Activated T-helper 1 cell treated with anti-CD3 and anti-CD28 coated beads, Interleukin-2, amount 50 U/mL, for 16 hours (primary cell): ENCODE measurements around the gene SCMH1.

ENCODE experiments used
- DNase-seq, 2 donors: peaks; one replicate each; pipeline ENCODE4 v3.0.0-alpha.2; 2020; ENCODE audit warnings: low read depth in 1 of 2, low spot score in 1 of 2

The SCMH1 gene

DNA sequence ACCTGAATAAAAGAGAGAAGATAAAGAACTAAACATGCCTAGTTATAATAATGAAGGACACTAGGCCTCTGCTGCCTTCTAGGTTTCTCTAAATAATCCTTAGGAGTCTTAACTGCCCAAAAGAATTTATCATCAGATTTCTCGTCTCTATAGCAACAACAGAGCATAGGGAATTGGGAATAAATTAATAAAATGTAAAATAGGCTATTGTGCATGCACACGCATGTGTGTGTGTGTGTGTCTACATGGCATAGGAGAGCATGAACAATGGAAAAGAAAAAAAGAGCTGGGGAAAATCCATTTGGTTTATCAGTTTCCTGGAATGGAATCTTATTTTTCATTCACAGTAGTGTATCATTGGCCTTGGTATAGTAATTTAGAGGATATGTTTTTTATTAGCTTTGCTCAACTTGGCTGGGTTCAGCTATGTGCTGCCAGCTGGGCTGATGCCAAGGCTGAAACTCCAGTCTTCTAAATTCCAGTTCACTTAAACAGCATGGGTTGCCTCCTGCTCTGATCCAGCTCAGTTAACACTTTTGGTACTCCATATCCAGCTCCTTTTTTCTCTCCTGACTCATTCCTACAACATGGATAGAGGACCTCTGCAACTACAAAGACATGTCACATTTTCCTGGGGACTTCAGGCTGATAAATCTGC is 140.0 kb downstream of the SCMH1 start:
- no peak for DNase-seq

DNA sequence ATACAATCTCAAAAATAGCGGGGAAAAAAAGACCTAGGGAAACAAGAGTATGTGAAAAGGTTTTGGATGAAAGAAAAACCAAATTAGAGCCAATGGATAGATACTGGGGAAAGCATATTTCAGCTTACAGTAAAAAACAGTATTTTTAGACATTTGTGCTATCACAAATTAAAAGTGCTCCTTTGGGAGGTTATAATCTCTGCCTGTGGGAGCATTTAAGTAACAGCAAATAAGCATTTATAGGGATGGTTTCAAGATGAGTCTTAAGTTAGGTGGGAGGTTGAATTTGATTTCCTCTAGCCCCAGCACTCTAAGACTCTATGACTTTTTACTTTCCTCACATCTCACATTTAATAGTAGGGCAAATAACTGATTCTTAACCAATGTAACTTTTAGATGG is 141.0 kb downstream of the SCMH1 start:
- DNase-seq: no peak

DNA sequence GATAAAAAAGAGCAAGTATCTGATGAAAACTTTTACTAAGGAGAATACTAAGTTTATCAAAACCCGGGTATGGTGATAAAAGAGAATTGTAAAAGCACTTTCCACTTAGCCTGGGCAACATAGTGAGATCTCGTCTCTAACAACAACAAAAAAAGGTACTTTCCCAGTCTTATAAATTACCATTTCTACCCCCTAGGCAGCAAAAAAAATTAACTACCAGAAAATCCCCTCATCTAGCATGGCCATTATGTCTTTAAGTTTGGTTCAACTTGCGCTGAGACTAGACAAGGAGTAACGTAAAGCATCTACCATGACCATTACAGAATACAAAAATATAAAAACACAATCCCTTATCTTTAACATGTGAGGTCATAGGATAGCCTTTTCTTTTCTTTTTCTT is 141.9 kb downstream of the SCMH1 start:
- DNase-seq: no peak

DNA sequence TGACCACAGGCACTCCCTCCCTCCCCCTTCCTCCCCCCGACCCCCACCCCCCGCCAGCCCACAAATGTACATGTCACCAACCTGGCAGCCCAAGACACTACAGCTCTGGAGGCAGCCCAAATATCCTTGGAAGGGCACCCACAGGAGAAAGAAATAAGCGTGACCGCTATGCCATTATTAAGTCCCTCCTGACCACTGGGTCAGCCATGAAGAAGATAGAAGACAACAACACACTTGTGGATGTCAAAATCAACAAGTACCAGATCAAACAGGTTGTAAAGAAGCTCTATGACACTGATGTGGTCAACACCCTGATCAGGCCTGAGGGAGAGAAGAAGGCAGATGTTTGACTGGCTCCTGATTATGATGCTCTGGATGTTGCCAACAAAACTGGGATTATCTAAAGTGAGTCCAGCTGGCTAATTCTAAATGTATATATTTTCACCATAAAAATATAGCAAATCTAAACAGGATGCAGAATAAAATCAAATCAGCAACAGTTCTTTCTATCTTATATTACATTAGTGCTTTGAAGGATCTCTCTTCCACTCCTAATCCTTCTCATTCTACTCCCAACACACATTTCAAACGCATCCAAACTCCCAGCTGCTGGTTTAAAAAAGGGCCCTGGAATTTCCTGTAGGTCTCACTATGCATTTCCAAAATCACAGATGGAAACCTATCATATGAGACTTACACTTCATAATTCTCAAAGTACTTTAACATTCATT is 143.2 kb downstream of the SCMH1 start:
- DNase-seq: no peak

DNA sequence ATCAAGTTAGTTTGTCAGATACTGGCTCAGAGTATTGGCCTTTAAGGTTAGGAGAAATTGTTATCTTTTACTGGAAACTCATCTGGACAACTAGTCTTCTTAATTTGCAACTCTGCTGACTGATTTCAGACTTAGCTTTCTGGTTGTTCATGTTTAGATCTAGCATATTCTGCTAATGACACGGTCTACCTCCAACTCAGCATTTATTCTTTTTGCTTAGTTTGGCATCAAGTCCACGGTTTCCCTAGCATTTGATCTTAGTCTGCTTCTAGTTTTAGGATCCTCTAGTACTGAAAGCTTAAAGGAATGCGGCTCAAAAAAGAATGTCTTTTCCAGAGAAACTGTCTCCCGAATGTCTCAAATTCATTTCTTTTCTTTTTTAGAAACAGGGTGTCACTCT is 145.0 kb downstream of the SCMH1 start:
- DNase-seq: no peak

DNA sequence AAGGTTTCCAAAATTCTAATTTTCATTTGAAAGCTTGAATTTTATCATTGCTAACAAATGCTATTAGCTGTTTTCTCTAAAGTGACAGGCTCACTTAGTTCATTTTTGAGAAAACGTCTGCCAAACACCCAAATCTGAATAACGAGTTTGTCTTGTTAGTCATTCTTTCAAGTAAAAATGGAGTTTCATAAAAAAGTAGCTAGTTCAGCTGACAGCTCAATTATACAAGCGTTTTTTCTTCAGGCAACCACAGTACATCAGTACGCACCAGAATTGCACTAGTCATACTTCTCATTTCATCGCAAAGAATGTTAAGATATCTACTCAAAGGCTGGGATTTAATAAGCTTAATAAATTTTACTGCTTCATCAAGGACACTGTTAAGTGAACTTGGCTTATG is 148.3 kb downstream of the SCMH1 start:
- no peak for DNase-seq

DNA sequence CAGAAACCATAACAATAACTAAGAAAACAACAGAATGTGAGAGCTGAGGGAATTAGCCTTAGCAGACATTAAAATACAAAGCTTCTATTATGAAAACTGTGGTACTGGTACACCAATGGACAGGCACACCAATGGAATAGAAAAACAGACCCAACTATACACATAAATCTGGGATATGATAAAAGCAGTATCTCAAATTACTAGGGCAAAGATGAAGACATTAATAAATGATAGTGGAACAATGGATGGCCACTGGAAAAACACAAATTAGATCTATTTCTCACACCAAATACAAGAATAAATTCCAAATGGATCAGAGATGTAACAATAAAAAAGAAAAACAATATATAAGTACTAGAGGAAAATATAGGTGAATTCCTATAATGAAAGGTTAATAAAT is 155.2 kb downstream of the SCMH1 start:
- no peak for DNase-seq

DNA sequence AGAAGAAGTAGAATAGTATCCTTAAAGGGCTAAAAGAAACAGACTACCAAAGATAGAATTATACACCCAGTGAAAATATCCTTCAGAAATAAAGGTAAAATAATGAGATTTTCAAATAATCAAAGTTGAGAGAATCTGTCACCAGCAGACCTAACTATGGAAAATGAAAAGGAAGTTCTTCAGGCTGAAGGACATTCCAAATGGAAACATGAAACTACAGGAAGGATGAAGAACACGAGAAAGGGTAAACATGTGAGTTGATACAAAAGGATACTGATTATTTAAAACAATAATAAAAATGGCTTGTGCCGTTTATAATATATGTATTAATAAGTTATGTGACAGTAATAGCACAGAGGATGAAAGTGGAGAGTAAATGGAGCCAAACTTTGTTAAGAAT is 163.5 kb downstream of the SCMH1 start:
- DNase-seq: no peak

DNA sequence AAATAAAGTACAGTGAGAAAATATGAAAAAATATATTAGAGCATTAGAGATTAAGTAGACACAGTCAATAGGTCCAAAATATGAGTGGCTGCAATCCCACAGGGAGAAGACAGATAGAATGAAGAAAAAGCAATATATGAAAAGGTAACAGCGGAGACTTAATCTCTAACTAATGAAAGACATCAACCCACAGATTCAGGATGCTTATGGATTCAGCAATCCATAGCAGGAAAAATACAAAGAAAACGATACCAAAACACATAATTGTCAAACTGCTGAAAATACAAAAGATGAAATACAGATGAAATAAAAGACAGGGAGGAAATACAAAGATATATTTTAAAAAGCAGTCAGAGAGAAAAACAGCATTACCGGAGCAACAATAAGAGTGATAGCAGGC is 163.9 kb downstream of the SCMH1 start:
- DNase-seq: no peak

DNA sequence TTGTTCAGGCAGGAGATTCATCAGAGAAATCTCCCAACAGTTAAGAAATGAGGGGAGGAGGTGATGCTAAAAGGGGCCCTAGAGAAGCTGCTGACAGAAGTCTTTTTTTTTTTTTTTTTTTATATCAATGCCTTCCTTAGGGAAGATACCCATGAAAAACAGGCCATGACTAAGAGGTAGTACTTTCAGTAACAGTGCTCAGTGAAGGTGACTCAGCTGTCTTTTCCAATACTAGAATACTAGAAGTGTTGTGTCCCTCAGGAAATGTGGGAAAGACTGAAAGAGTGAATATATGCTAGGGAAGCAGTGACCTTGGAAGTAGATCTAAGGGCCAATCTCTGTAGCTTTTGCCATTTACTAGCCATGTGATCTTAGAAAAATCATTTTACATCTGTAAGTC is 168.1 kb downstream of the SCMH1 start:
- no peak for DNase-seq

DNA sequence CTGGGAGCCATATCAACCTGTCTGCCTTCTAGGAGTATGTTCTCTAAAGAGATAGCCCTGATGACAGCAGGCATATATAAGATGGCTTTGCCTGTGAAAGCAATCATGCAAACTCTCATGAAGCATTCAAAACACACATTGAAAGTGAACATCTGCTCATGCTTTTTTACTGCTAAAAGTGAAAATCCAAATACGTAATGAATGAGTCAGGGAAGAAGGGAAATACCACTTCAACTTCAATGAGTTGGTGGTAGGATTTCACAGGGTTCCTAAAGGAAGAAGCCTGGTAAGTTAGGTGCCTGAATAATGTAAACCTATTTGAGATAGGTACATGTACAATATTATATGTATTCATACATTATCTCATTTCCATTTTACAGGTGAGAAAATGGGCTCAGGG is 170.1 kb downstream of the SCMH1 start:
- DNase-seq: no peak

DNA sequence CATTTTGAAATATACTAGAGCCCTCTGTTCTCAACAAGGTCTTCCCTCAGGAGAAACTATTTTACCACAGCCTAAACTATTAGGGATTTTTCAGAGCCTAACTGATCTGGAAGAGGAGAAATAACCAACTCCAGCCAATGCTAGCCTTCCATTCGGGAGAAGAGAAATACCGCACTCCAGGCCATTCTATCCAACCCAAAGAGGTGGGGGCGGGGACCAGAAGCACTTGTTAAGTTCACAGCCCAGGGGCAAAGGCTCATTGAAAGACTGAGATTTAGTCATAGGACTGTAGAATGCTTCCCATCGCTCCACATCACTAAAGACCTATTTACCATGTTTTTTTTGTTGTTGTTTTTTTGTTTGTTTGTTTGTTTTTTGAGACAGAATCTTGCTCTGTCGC is 185.2 kb downstream of the SCMH1 start:
- DNase-seq: no peak

DNA sequence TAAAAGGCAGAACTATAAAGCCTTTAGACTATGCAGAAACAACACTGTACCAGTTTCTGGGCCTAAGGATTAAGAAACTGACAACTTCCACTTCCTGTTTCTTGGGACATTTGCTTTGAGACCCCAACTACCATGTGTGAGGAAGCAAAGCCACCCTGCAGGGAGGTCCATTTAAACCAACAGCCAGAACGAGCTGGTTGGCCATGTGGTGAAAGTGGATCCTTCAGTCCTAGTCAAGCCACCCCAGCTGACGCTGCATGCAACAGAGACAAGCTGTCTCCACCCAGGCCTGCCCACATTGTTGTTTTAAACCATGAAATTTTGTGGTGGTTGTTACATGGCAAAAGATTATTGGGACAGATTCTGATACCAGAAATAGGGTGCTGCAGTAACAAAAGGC is 188.8 kb downstream of the SCMH1 start:
- no peak for DNase-seq

DNA sequence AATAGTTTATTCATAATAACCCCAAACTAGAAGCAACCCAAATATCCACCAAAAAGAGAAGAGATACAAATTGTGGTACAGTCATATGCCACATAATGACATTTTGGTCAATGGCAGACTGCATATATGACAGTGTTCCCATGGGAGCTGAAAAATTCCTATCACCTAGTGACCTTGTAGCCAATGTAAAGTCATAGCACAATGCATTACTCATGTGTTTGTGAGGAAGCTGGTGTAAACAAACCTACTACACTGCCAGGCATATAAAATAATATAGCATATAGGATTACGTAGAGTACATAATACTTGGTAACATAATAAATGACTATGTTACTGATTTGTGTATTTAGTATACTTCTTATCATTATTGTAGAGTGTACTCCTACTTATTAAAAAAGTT is 191.1 kb downstream of the SCMH1 start:
- no peak for DNase-seq

DNA sequence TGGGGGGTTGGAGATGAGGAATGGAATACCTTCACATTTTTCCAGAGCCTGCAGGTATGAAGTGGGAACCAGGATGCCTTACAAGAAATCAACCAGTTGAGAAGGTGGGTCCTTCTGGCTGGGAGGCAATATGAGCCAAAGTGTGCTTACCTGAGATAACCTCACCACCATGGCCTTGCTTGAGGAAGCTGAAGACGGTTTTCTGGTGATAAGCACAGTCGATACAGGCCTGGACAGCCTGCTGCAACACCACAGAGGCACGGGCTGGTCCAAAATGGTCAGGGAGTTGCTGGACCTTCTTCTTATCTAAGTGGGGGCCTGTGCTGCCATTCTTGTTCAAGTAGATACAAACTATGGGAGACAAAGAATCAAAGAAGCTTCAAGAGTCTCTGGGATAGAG is 193.6 kb downstream of the SCMH1 start:
- no peak for DNase-seq

DNA sequence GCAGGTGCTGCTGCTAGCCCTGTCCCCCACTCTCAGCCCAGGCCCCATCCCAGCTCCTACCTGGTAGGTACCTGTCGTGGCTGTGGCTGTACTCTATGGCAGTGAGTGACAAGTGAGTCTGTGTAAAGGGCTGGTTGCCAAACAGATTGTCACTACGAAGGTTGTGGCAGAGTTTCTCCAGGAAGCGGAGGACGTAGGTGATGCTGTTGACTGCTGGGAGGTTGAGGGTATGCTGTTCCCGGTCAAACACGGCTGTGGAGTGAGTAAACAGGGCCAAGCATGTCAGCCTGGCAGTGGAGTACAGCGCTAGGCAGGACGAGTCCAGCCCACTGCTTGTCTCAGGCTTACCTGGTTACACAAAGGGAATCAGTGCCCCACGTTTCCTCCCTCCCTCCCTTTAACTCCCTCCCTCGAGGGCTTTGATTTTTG is 195.7 kb downstream of the SCMH1 start:
- no peak for DNase-seq

DNA sequence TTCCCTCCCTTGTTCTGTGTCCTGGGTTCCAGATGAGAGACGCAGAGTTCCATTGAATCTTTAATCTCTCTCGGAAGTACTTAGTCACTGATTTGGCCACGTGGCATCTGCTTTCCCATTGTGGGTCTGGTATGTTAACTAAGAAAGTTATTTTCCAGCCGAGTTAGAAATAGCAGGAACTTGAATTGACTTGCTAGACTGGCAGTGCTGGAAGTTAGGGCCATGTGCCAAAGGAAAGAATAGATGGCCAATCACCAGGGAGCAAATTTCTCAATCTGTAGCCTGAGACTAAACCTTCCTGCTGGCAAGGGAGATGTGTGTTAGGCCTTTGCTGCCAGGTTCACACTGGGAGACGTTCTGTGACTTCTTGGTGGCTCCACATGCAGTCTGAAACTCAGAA is 196.4 kb downstream of the SCMH1 start:
- DNase-seq: no peak

DNA sequence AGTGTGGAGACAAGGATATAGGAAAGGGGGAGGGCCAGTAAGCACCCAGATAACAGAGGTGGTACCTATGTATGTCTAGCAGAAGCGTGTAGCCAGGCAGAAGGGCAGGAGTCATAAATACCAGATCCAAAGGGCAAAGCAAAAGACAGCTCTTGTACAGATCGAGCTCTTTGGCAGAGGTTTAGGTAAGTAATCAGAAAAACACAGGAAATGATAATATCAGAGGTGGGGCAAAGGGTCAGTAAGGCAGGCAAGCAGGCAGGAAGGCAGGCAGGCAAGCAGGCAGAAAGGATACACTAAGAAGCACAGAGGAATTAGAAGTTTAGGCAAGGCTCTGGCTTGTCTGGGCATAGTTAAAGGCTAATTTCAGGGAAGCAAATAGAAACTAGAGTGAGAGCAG is 197.9 kb downstream of the SCMH1 start:
- no peak for DNase-seq

DNA sequence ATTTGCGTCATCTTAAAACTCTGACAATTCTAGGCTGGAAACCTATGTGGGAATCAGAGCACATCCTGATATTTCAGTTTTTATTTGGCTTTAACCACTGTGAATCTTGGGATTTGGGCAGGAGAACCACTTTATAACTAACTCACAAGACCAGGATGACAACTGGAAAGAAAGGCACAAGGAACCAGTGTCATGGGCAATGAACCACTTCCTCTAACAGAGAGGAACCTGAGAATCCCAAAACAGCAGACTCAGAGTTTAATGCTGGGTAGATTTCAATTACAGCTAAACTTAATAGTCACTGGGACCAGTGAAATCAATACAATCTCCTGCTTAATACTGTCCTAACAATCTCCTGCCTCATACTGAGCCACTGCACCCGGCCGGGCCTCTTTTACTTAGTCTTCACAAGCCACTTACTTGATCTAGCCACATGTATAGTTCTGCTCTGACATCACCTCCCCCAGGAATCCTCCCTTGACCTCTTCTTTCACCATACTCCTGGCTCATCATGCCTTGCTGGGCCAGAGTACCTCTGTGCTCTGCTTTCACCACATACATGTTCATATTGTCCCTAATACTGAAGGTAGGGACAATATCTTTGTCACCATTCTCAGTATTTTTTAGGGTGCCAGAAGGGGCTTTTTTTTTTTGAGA is 200.4 kb downstream of the SCMH1 start:
- DNase-seq: no peak

DNA sequence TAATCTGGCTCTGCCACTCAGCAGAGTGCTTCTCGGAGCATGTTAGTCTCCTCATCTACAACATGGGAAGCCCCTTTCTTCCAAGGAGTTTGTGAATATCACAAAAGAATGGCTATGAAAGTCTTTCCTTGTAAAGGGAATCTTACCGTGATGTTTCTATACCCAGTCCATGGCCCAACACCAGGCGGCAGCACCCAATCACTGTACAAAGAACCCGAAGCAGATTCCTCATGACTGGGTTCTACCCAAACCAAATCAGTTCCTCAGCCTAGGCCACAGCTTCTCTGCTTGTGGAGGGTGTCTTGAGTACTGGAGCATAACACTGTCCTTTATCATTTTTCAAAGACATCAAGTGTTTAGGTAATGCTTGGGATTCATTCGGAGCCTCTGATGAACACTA is 204.0 kb downstream of the SCMH1 start:
- DNase-seq: no peak

DNA sequence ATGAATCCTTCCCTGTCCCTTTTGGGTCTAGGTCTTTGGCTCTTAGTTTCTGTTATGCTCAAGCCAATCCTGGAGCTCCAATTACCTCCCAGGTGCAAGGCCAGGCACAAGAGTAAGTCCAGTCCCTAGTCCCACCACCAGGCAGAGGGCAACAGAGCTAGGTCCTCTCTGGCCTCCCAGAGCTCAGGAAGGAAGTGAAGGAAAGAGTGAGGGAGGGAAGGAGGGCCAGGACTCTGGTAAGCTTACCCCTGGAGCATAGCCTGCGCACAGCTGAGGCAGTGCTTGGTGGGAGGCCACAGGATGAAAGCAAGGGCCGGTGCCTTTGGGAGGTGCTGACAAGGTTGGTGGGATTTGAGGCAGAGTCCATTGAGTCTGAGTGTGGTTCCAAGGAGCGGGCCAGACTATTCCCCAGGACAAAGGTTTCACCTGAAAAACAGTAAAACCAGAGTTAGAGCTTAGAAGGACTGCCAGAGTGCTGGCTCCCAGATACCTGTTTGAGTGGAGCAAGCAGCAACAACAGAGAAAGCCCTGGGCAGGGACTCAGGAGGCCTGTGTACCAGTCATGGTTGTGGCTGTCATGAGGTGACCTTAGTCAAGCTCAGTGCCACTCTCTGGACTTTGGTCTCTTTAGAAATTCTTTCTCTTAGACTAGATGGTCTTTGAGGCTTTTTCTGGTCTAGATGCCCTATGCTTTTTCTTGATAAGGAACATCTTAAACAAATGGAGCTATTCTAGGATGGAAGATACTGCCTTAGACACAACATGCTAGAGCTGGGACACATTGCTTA is 204.8 kb downstream of the SCMH1 start:
- no peak for DNase-seq

DNA sequence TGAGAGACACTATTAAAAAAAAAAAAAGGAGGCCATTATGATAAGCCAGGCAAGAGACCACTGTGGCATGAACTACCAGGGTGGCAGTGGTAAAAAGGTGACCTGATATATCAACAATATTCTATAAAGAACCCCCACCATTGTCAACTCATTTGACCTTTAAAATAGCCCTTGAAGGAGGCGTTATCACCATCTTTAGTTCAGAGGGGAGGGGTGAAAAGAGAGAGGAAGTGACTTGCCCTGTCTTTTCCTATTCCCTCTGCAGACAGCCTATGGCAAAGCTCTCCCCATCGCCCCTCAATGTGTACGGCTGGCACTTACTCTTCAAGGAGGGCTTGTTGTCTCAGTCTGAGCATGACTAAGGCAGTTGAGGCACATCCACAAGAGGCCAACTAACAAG is 208.8 kb downstream of the SCMH1 start:
- no peak for DNase-seq
